HCT116 (cell line): ENCODE data around the gene SLC22A13.

Source experiments
- CEBPB ChIP-seq: IDR thresholded peaks from 2 replicates; pipeline ENCODE4 v1.6.1; 2012; ENCODE audit warnings: low read depth
- EZH2 ChIP-seq: fragments of 200-600 bp; sonication (generic); IDR thresholded peaks from 2 replicates; pipeline ENCODE4 v1.6.1; 2017; ENCODE audit warnings: antibody characterized with exemption, mixed run types
- EZH2phosphoT487 ChIP-seq: fragments of 200-600 bp; IDR thresholded peaks from 2 replicates; pipeline ENCODE4 v1.6.1; 2018; ENCODE audit warnings: antibody characterized with exemption, borderline replicate concordance
- POLR2A ChIP-seq: IDR thresholded peaks from 2 replicates; pipeline ENCODE4 v1.7.0; 2011; ENCODE audit warnings: borderline replicate concordance; ENCODE audit not compliant: insufficient read depth, insufficient read length; ENCODE audit errors: extremely low read depth
- POLR2AphosphoS5 ChIP-seq: IDR thresholded peaks from 2 replicates; pipeline ENCODE4 v1.6.1; 2011; ENCODE audit warnings: mild to moderate bottlenecking, low read depth, low read length, moderate library complexity
- YY1 ChIP-seq: IDR thresholded peaks from 2 replicates; pipeline ENCODE4 v1.6.1; 2011; ENCODE audit warnings: low read length, low read depth, moderate library complexity, mild to moderate bottlenecking; ENCODE audit not compliant: insufficient replicate concordance; ENCODE audit errors: extremely low read depth
- ZBTB33 ChIP-seq: IDR thresholded peaks from 2 replicates; pipeline ENCODE4 v1.6.1; 2011; ENCODE audit warnings: mild to moderate bottlenecking, low read length, moderate library complexity; ENCODE audit not compliant: insufficient replicate concordance; ENCODE audit errors: extremely low read depth
- ZNF274 ChIP-seq: fragments of 200-500 bp; sonication (Bioruptor generic); IDR thresholded peaks from 2 replicates; pipeline ENCODE4 v1.6.1; 2014; ENCODE audit warnings: mild to moderate bottlenecking, low read depth, low read length, inconsistent platforms
- TF ChIP-seq, protein P1 (sequence below), 3 experiments: fragments of 200-600 bp in 1 of 3; sonication (generic) in 1 of 3; IDR thresholded peaks in 2 of 3; conservative IDR thresholded peaks in 1 of 3; 2 replicates each; pipeline ENCODE4 v1.5.1; 2012 to 2017; ENCODE audit warnings: low read depth in 2 of 3, low read length in 2 of 3, antibody characterized with exemption in 1 of 3, borderline replicate concordance in 1 of 3, control low read depth in 1 of 3, mild to moderate bottlenecking in 1 of 3, mixed read lengths in 1 of 3, mixed run types in 1 of 3, moderate library complexity in 1 of 3; ENCODE audit not compliant: insufficient read depth in 1 of 3

DNA sequence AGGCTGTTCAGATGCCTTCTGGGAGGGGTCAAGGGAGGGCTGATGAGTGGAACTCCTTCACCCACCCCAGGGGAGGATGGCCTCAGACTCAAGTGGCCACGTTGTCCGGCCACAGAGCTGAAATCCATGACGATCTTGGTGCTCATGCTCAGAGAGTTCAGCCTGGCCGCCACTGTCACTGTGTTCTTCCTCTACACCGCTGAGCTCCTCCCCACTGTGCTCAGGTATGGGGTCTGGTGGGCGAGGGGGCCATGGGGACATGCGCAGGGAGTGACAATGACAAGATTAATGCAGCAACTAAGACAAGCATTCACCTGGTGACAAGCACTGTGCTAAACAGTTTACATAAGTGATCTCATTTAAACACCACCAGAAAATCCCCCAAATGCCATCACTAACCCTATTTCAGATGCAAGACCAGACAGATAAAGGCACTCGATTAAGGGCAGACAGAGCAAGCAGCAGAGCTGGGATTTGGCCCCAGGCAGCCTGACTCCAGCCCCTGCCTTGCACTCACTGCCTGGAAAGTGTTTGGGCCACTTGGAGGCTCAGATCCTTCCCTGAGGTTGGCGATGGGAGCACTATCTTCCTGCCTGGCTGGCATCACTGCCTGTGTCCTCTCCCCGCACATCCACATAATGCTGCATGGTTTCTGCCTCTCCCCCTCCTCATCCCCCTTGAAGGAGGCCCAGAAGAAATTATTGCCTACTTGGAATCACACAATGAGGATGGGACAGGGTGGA lies 50.0 kb downstream of the SLC22A13 start:
- TF ChIP-seq, protein P1, sequence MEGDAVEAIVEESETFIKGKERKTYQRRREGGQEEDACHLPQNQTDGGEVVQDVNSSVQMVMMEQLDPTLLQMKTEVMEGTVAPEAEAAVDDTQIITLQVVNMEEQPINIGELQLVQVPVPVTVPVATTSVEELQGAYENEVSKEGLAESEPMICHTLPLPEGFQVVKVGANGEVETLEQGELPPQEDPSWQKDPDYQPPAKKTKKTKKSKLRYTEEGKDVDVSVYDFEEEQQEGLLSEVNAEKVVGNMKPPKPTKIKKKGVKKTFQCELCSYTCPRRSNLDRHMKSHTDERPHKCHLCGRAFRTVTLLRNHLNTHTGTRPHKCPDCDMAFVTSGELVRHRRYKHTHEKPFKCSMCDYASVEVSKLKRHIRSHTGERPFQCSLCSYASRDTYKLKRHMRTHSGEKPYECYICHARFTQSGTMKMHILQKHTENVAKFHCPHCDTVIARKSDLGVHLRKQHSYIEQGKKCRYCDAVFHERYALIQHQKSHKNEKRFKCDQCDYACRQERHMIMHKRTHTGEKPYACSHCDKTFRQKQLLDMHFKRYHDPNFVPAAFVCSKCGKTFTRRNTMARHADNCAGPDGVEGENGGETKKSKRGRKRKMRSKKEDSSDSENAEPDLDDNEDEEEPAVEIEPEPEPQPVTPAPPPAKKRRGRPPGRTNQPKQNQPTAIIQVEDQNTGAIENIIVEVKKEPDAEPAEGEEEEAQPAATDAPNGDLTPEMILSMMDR (IDR thresholded peaks at IDR 0.05 in 2 of 3, conservative IDR thresholded peaks at IDR 0.05 in 1 of 3; ENCODE audit: borderline replicate concordance in 1 of 3, insufficient read depth in 1 of 3, low read depth in 2 of 3, low read length in 2 of 3): no peak
- TF ChIP-seq ZNF274: no peak
- no peak for TF ChIP-seq YY1
- TF ChIP-seq EZH2: no peak
- TF ChIP-seq POLR2A: no peak
- TF ChIP-seq POLR2AphosphoS5: no peak
- no peak for TF ChIP-seq CEBPB
- TF ChIP-seq ZBTB33: no peak
- TF ChIP-seq EZH2phosphoT487: no peak
